Activated CD4-positive, alpha-beta T cell treated with anti-CD3 and anti-CD28 coated beads for 48 hours (primary cell): Measurements from ENCODE around the gene NBDY.
"Not testable (repeated sequence)": the region's sequence is repeated elsewhere in the genome, so short reads cannot be mapped to it uniquely, and the experiment has no call there.

ENCODE experiments used
- DNase-seq: peaks from one replicate; pipeline ENCODE4 v3.0.0-alpha.2; 2020

Gene NBDY

DNA sequence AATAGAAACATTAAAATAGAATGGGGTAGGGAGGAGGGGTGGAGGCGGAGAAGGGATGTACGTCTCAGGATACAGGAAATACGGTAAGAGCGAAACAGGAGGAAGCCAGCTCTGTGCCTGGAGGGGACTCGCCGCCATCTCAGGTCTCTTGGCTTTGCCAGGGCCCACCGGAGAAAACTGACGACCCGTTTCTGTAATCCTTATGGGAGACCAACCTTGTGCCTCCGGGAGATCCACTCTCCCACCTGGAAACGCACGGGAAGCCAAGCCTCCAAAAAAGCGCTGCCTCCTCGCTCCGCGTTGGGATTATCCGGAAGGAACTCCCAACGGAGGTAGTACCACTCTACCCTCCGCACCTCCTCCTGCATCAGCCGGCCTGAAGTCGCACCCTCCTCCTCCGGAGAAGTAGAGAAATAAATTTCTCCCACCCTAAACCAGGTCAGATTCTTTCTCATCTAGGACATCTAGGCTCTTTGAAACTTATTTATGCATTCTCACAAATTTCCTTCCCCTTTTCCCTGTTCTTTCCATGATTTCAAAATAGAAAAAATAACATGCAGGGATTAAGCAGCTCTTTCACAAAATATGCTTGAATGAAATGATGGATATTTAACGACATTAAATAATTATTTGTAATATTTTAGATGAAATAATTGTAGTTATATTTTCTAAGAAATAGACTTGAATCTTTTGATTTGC, at the start of gene NBDY:
Gene NBDY (plus strand): TSS at position 92 of the 699 bp plus-strand sequence. CDS start 111 bp downstream, at position 203.
- DNase-seq, result peak; percentile 41

GRCh38 chrX:56704530-56704929, 24.5 kb upstream of the NBDY start:
- not testable (repeated sequence) for DNase-seq

DNA sequence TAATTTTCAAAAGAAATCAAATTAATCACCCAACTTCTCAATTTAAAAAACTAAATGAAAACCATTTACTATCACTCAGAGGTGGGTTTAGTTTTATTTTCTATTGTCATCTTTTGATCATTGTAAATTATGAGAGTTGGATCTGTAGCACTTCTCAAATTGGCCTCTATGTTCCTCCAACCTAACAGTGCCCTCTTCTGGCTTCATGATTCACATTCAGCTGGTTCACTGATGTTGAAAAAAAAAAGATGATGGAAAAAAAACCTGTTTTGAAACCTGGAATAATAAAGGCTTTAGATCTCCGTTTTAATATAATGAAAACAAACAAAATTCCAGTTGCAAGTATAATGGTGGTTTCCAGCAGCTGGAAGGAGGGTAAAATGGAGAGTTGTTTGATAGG, 2.4 kb upstream of the NBDY start:
- no peak for DNase-seq

DNA sequence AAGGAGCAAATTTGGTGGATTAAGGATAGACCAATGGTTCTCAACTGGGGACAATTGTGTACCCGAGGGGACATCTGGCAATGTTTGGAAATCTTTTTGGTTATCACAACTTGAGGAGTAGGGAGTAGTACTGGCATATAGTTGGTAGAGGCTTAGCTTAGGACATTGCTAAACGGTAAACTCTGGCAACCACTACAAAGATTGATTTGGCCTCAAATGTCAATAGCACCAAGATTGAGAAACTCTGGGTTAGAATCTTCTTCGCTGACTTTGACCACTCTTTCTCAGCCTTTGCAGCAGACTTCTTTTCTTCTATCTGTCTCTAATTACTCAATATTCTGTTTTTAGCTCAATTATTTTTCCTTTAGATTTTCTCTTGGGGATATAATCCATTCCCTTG, 1.5 kb upstream of the NBDY start:
- DNase-seq, result no peak

DNA sequence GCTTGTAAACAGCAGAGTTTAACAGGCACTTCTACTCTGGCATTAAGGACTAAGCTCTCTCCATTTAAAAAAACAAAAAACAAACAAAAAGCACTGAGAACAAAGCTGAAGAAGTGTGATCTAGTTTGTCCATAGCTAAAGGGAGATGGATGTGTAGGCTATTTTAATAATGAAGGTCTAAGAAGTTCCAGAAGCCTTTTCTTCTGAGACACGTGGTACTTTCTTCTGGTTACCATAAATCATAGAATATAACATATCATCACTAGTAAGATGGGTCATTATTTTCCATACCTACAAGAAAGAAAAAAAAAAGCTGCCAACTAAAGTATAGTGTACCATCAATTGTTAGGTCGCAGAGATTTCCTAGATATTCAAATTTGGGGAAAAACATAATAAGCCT, 722 bp upstream of the NBDY start:
- no peak for DNase-seq

GRCh38 chrX:56728752-56729151, 291 bp upstream of the NBDY start:
- DNase-seq, result peak; percentile 28

DNA sequence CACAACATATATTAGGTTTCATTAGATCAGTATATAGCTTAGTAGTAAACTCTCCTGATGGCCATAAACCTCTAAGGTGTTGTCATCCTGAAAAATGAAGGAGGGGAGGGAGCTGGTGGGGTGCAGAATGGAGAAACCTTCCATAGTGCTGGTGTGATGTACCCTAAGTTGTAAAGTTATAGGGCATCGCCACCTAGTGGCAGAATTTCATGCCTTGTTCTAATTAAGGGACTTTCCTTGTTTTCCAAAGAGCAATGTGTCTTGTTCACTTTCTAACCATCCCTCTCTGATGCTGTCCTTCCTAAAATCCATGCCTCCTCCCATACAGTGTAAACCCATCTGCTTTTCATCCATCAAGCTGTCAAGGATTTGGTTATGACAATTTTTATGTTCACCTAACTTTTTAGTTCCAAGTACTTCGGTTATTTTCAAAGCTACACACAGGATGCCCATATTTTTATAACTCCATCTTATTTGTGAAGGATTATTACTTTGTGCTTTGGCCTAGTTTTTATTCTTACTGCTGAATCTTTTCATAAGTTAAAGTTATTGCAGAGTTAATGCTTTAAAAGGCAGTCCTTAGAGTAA, 4.5 kb downstream of the NBDY start:
- DNase-seq, result peak; percentile 56

- DNase-seq, result no peak
These were observed 7.2 kb downstream of the NBDY start for GRCh38 chrX:56736219-56736618.

DNA sequence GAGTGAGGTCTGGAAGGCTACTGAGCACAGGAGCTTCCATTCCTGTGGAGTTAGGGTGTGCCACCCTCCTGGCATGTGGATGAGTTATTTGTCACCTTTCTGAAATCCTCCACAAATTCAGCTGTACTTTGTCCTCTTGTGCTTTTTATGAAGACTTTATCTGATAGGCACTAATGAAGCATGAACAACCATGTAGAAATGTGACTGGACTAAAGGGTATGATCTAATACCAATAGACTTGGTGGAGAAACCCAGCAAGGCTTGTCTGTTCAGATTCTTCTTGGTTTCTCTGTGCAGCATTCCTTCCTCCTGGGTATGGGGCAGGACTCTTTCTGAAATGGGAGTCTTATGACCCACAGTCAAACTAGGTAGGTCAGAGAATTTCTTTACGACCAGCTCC, 9.6 kb downstream of the NBDY start:
- DNase-seq, result no peak

GRCh38 chrX:56744996-56745395, 16.0 kb downstream of the NBDY start:
- DNase-seq, result no peak

- no peak for DNase-seq
These were observed 18.0 kb downstream of the NBDY start for GRCh38 chrX:56746996-56747395.

DNA sequence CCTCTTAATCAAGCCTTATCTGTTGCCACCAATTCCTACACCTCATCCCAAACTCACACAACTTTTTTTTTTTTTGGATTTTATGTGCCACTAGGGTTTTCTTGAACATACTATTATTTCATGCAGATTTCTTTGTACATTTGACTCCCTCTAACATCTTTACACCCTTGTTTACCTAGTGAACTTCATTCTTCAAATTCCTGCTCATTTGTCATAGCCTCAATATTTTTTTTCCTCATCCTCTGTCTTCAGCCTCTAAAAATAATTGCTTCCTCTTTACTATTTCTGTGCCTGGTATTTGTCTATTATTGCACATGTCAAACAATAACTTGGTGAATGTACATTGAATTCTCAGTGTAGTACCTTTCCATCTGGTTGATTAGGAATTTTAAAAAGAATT, 22.0 kb downstream of the NBDY start:
- DNase-seq, result no peak

- no peak for DNase-seq
These were observed 28.3 kb downstream of the NBDY start for GRCh38 chrX:56757327-56757726.

GRCh38 chrX:56758456-56758855, 29.4 kb downstream of the NBDY start:
- DNase-seq, result no peak

DNA sequence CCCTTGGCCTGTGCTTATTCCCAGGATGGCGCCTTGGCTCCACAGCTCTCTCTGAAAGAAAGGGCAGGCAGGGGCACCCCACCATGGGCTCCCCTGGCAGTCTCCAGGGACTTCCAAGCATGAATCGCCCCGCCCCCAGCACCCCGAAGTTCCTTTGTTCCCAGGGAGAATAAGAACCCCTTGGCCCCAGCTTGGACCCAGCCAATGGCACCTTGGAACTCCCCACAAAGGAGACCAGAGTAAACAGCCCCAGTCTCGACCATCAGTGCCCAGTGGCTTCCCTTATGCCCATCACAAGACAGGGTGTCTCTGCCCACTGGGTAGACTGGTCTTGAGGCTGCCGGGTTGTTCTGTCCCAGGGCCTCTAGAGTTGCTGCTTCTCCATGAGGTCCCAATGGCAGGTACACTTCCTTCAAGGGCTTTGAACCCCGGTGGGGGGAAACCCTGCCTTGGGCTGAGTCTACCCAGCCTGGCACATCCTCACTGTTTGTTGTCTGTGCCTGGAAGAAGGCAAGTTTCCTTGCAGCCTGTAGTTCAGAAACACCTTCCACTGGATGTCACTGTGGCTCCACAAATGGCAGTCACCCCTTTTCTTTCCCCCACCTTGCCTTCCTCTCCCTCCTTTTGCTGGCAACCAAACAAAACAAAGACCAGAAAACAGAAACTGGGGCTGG, 30.8 kb downstream of the NBDY start:
- DNase-seq, result no peak

DNA sequence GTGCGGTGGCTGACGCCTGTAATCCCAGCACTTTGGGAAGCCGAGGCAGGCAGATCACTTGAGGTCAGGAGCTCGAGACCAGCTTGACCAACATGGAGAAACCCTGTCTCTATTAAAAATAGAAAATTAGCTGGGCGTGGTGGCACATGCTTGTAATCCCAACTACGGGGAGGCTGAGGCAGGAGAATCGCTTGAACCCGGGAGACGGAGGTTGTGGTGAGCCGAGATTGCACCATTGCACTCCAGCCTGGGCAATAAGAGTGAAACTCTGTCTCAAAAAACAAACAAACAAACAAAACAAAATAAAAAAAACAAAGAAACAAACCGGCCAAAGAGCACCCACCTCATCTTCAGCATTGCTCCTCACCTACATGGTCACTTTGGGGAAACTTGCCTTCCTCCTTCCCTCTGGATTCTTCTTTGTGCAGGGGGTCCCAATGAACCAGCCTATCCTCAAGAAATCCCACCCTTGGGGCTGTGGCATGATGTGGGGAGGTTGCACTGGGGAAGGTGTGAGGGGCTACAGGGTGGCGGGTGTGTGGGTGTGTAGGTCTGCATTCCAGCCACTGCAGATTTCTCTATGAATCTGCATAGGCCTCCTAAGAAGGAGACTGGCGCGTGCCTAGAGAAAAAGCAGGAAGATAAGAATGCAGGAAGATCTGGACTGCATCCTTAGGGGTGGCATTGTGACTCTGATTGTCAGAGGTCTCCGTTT, 31.5 kb downstream of the NBDY start:
- DNase-seq, result not testable (repeated sequence)

DNA sequence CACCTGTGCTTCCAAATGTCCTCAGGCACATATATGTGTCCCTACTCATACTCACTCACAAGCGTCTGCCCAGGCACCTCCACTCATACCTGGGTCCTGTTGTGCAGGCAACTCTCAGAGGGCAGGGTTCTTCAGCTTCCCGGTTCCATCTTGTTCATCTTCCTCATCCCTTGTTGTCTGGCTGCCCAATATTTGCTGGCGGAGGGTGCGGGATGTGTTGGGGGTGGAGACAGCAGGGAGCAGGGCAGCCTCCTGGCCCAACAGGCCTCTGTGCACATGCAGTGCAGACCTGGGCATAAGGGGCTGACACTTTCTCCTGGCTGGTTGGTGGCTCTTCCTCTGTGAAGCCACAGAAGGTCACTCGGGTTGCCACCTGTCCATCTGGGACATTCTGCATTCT, 32.1 kb downstream of the NBDY start:
- no peak for DNase-seq

DNA sequence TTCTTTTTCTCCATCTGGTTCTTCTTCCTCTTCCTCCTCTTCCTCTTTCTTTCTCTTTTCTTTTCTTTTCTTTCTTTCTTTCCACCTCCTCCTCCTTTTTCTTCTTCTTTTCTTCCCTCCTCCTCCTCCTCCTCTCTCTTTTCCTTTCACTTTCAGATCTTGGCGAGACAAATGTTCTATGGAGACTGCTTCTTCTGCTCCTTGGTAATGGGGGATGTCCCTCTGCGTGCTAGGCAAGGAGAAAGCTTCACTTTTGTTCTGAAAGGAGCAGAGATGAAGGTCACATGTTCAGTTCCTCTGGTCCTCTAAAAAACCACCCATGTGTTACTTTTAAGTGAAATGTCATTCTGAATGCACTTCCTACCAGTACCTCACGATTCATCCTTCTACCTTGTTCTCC, 33.2 kb downstream of the NBDY start:
- no peak for DNase-seq

- no peak for DNase-seq
These were observed 33.9 kb downstream of the NBDY start for GRCh38 chrX:56762707-56763555.

DNA sequence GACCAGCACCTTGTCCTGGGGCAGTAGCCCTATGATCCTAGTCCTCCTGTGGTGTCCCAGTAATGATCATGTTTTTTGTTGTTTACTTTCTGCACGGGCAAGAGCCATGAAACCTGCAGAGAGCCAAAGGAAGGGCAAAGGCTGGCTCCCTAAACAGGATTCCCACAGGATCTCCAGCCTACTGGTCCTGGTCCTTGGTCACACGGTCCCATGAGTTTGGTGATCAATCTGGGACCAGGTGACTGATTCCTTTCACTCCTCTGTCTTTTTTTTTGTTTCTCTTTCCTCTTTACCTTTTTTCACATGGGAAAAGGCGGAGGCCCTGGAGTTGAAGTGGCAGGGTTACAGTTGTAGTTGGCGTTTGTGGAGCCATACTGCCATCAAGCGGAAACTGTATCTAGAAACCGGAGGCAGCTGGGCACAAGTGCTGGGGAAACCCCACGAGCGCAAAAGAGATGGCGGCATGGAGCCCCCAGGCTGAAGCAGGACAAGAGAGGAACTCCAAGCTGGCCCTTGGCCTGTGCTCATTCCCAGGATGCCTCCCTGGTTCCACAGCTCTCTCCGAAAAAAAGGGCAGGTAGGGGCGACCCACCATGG, 34.6 kb downstream of the NBDY start:
- DNase-seq, result no peak

- peak; percentile 69 for DNase-seq
These were observed 35.3 kb downstream of the NBDY start for GRCh38 chrX:56764153-56764974.
